OCI-LY7 (cell line): Measurements from ENCODE around the gene B3GNT9. TPM values are rescaled to one million over a fixed set of nuclear protein-coding genes. Genes with fewer than 3 reads are reported as not detected.
A peak's percentile ranks its signal among the peaks of the same experiment; 100 is the strongest.

ENCODE experiments used
- BruUV-seq: library from RNA; stranded (reverse); fragments of 400-500 nt; replicated peaks from 2 replicates; lab custom pipeline; 2021; lab: Mats Ljungman, UMichigan
- CTCF ChIA-PET: fragments of 300-600 bp; sonication (Branson Sonifier 250); formaldehyde crosslinking; loops from one replicate; lab custom pipeline; 2022; ENCODE audit warnings: antibody characterized with exemption; ENCODE audit not compliant: unreplicated experiment; lab: Charles Lee
- POLR2A ChIA-PET: fragments of 300-600 bp; sonication (Branson Sonifier 250); formaldehyde crosslinking; loops from one replicate; lab custom pipeline; 2022; ENCODE audit warnings: antibody characterized with exemption; lab: Charles Lee
- DNase-seq: peaks from one replicate; pipeline ENCODE4 v3.0.0-alpha.2; 2015; ENCODE audit warnings: low spot score
- H2AFZ ChIP-seq: fragments of 200-600 bp; sonication (generic), shearing (Covaris generic); 2 replicates; pipeline ENCODE4 v1.6.1; 2014; ENCODE audit warnings: mild to moderate bottlenecking, antibody characterized with exemption, low read length, moderate library complexity
- H3K27ac ChIP-seq: fragments of 200-600 bp; sonication (generic); 2 replicates; pipeline ENCODE4 v1.5.1; 2014; ENCODE audit warnings: mixed run types, low read depth, mild to moderate bottlenecking, moderate library complexity, low read length, inconsistent platforms; ENCODE audit not compliant: poor library complexity, severe bottlenecking
- H3K36me3 ChIP-seq: fragments of 200-600 bp; sonication (generic); 2 replicates; pipeline ENCODE4 v1.6.1; 2014; ENCODE audit warnings: mild to moderate bottlenecking, antibody characterized with exemption, low read length, moderate library complexity, mixed read lengths; ENCODE audit not compliant: insufficient read depth
- H3K4me1 ChIP-seq: fragments of 200-600 bp; sonication (generic); 2 replicates; pipeline ENCODE4 v1.5.1; 2014; ENCODE audit warnings: mild to moderate bottlenecking, low read length; ENCODE audit not compliant: insufficient read depth, poor library complexity, severe bottlenecking
- H3K4me2 ChIP-seq: fragments of 200-600 bp; sonication (generic); 2 replicates; pipeline ENCODE4 v1.6.1; 2014; ENCODE audit warnings: mild to moderate bottlenecking, low read length
- H3K4me3 ChIP-seq: fragments of 200-600 bp; sonication (generic); 2 replicates; pipeline ENCODE4 v1.5.1; 2014; ENCODE audit warnings: mild to moderate bottlenecking, low read depth, low read length; ENCODE audit not compliant: poor library complexity, severe bottlenecking
- H3K79me2 ChIP-seq: fragments of 200-600 bp; sonication (generic); 2 replicates; pipeline ENCODE4 v1.6.1; 2016; ENCODE audit warnings: low read depth, mild to moderate bottlenecking, low read length, moderate library complexity, mixed read lengths; ENCODE audit not compliant: insufficient read depth
- H3K9me2 ChIP-seq: fragments of 200-600 bp; sonication (generic); 2 replicates; pipeline ENCODE4 v1.6.1; 2016; ENCODE audit warnings: mild to moderate bottlenecking, low read length, mixed read lengths; ENCODE audit not compliant: insufficient read depth
- H3K9me3 ChIP-seq: fragments of 200-600 bp; sonication (generic); 2 replicates; pipeline ENCODE4 v1.6.1; 2014; ENCODE audit warnings: mild to moderate bottlenecking, mixed run types, low read length, mixed read lengths
- H4K20me1 ChIP-seq: fragments of 200-600 bp; sonication (generic); 2 replicates; pipeline ENCODE4 v1.6.1; 2014; ENCODE audit warnings: mild to moderate bottlenecking, antibody characterized with exemption, low read length, moderate library complexity, mixed read lengths; ENCODE audit not compliant: insufficient read depth
- CTCF ChIP-seq: fragments of 200-600 bp; sonication (generic); conservative IDR thresholded peaks from 2 replicates; pipeline ENCODE4 v1.5.1; 2014; ENCODE audit warnings: mild to moderate bottlenecking, antibody characterized with exemption, low read length, moderate library complexity, mixed read lengths
- EZH2phosphoT487 ChIP-seq: fragments of 200-600 bp; sonication (generic); IDR thresholded peaks from 2 replicates; pipeline ENCODE4 v1.6.1; 2018; ENCODE audit warnings: low read depth, borderline replicate concordance, mild to moderate bottlenecking, mixed run types, antibody characterized with exemption, low read length, moderate library complexity, mixed read lengths
- intact Hi-C: fragments of 100-400 bp; cut with micrococcal nuclease; formaldehyde crosslinking; loops from one replicate; pipeline ENCODE4 v1.10.0; 2022; ENCODE audit not compliant: unreplicated experiment
- total RNA-seq, 2 experiments: library from RNA; depleted of rRNA in 1 of 2; stranded (reverse); fragments of >200 nt in 1 of 2; shearing (Covaris generic) in 1 of 2; gene quantifications; 2 replicates each; pipeline ENCODE4 v1.2.3, GENCODE V29; 2014 to 2022

The B3GNT9 gene
- total RNA-seq, 2 experiments from 2014 or later, result 1.1 to 2.7 TPM

- Histone ChIP-seq H3K36me3 (no peaks in the 10 kb centered on the region), H3K4me3 (peak overlapping the region; percentile 79), H3K4me2 (peak overlapping the region; percentile 92), H3K79me2 (no peaks in the 10 kb centered on the region), H3K4me1 (peaks cover 22% of the 10 kb centered on the region), H4K20me1 (no peaks in the 10 kb centered on the region), H3K9me3 (no peaks in the 10 kb centered on the region), H2AFZ (no peak overlapping the region), H3K27ac (no peak overlapping the region), H3K9me2 (no peaks in the 10 kb centered on the region)
- ChIA-PET CTCF (interaction anchor here (0.5 kb wide), 1 partner anchor 250 kb away, joined by 14 read pairs; no protein-coding TSS in a partner anchor), POLR2A (interaction anchor here (0.7 kb wide), 2 partner anchors 62 to 207 kb away, joined by 3 to 4 read pairs; no protein-coding TSS in a partner anchor)
- no TSS peak for BruUV-seq
- no peak for TF ChIP-seq CTCF
- TF ChIP-seq EZH2phosphoT487, result no peak
- intact Hi-C loops, result loop anchor here (10.0 kb wide), 1 partner anchor 167 kb away; no protein-coding TSS in a partner anchor
- no peak for DNase-seq
These were observed 31.5 kb upstream of the B3GNT9 start for GRCh38 chr16:67182288-67182687.

DNA sequence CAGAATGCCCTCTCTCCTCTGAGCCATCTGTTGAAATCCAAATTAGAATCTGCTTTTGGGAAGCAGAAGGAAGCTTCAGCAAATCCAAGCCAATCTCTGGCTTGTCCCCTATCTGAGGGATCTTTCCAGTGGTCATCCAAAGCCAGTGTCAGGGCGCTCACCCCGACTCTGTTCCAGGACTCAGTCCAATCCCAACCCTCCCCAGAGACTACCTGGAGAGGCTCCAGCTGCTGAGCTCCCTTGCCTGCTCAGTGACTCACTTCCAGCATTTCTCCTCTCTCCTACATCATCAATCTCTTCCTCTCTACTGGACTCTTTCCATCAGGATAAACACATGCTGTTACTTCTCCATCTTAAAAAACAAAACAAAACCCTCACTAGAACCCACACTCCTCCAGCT is 30.5 kb upstream of the B3GNT9 start:
- H3K79me2 ChIP-seq, result no peaks in the 10 kb centered on the region
- intact Hi-C loops, result loop anchor here (10.0 kb wide), 1 partner anchor 167 kb away; no protein-coding TSS in a partner anchor
- POLR2A ChIA-PET, result interaction anchor here (0.5 kb wide), 1 partner anchor 9 kb away, joined by 3 read pairs; no protein-coding TSS in a partner anchor
- no peak overlapping the region for H3K4me3 ChIP-seq
- TF ChIP-seq EZH2phosphoT487 (no peak), CTCF (no peak)
- no peak overlapping the region for H2AFZ ChIP-seq
- no peaks in the 10 kb centered on the region for H3K36me3 ChIP-seq
- H3K9me3 ChIP-seq, result no peaks in the 10 kb centered on the region
- H3K4me2 ChIP-seq, result no peak overlapping the region
- no peaks in the 10 kb centered on the region for H4K20me1 ChIP-seq
- BruUV-seq, result no TSS peak
- H3K27ac ChIP-seq, result no peak overlapping the region
- CTCF ChIA-PET, result no interaction called here
- DNase-seq, result no peak
- H3K4me1 ChIP-seq, result peaks cover 22% of the 10 kb centered on the region
- H3K9me2 ChIP-seq, result no peaks in the 10 kb centered on the region

DNA sequence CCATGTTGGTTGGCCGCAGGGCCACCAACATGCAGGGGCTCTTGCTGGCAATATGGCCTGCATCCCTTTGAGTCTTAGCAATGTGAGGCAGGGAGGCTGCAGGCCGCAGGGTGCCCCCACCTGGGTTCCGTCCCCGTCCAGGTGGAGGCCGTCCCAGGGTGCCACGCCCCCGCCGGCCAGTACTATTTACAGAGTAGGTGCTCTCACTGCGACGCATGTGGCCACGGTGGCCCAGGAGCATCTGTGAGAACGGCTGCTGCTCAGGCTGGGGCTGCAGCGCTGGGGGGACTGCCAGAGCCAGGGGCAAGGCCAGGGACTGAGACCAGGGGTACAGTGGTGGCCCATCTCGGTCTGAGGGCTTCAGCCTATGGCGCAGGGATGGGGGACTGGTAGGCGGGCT is 29.4 kb upstream of the B3GNT9 start:
- DNase-seq, result no peak
- Histone ChIP-seq H3K79me2 (no peaks in the 10 kb centered on the region), H2AFZ (no peak overlapping the region), H3K4me1 (peaks cover 22% of the 10 kb centered on the region), H4K20me1 (no peaks in the 10 kb centered on the region), H3K4me3 (no peak overlapping the region), H3K36me3 (no peaks in the 10 kb centered on the region), H3K27ac (no peak overlapping the region), H3K9me3 (no peaks in the 10 kb centered on the region), H3K4me2 (no peak overlapping the region), H3K9me2 (no peaks in the 10 kb centered on the region)
- intact Hi-C loops, result loop anchor here (10.0 kb wide), 1 partner anchor 165 kb away; no protein-coding TSS in a partner anchor
- no peak for TF ChIP-seq EZH2phosphoT487
- no peak for TF ChIP-seq CTCF
- POLR2A ChIA-PET, result no interaction called here
- CTCF ChIA-PET, result no interaction called here
- BruUV-seq, result no TSS peak
